Testis (tissue), 3 donors: ENCODE measurements around the gene KCNN2. TPM values are rescaled to one million over a fixed set of nuclear protein-coding genes. Genes with fewer than 3 reads are reported as not detected.

Experiments used
- DNase-seq: peaks from one replicate; pipeline ENCODE4 v3.0.0-alpha.2; 2019
- H3K27ac ChIP-seq, 2 donors: fragments of 200-600 bp; sonication (generic); one replicate each; pipeline ENCODE4 v1.5.1; 2019
- H3K27me3 ChIP-seq: fragments of 200-600 bp; sonication (generic); one replicate; pipeline ENCODE4 v1.5.1; 2019
- H3K36me3 ChIP-seq: fragments of 200-600 bp; sonication (generic); one replicate; pipeline ENCODE4 v1.5.1; 2017; ENCODE audit warnings: low read depth; ENCODE audit errors: missing control alignments
- H3K4me1 ChIP-seq: fragments of 200-600 bp; sonication (generic); one replicate; pipeline ENCODE4 v1.5.1; 2019
- H3K4me3 ChIP-seq, 2 donors: fragments of 200-600 bp; sonication (generic); one replicate each; pipeline ENCODE4 v1.5.1; 2017 to 2019
- H3K9me3 ChIP-seq: fragments of 200-600 bp; sonication (generic); one replicate; pipeline ENCODE4 v1.5.1; 2017
- CTCF ChIP-seq, 3 experiments: fragments of 450-650 bp in 2 of 3; fragments of 200-600 bp in 1 of 3; sonication (generic) in 1 of 3; IDR thresholded peaks; one replicate each; pipeline ENCODE4 v1.5.1; 2016 to 2019; ENCODE audit warnings: antibody characterized with exemption in 3 of 3, mild to moderate bottlenecking in 2 of 3, moderate library complexity in 1 of 3
- POLR2A ChIP-seq: fragments of 450-650 bp; IDR thresholded peaks from one replicate; pipeline ENCODE4 v1.6.1; 2017; ENCODE audit warnings: antibody characterized with exemption, mild to moderate bottlenecking, moderate library complexity
- whole genome bisulfite sequencing, 2 donors: methylation state at CpG; one replicate each; pipeline ENCODE4 v1.1.5; 2018; 5-methylcytosine and 5-hydroxymethylcytosine counted together
- intact Hi-C: fragments of 100-400 bp; cut with DNase I; formaldehyde crosslinking; loops from one replicate; pipeline ENCODE4 v1.15.1; 2023; ENCODE audit warnings: low total_unique reads
- polyA plus RNA-seq: library from polyadenylated mRNA; stranded (reverse); fragments of 350-450 nt; fragmentation: Illumina TruSeq; extraction: RNeasy Lipid Tissue Mini Kit (QIAGEN cat#74804); gene quantifications from one replicate; pipeline ENCODE4 v1.2.3, GENCODE V29; 2014; ENCODE audit warnings: low read depth, low replicate concordance; ENCODE audit not compliant: insufficient read depth
- total RNA-seq, 2 donors: library from RNA; depleted of rRNA; stranded (reverse); fragments of >200 nt; gene quantifications; one replicate each; pipeline ENCODE4 v1.2.3, GENCODE V29; 2016

KCNN2 gene
- total and polyA plus RNA-seq, 3 donors from 2014 or later: 2.7 to 9.7 (median 7.3) TPM

GRCh38 chr5:114504560-114504959 lies 142.7 kb downstream of the KCNN2 start:
- intact Hi-C loops: no loop called here
- no peaks in the 10 kb centered on the region for H3K36me3 ChIP-seq
- WGBS, 2 donors: 87 to 90% methylated on average over 9 of the region's 9 CpGs
- H3K27ac ChIP-seq: no peak overlapping the region
- no peak for TF ChIP-seq CTCF (IDR thresholded peaks at IDR 0.05)
- TF ChIP-seq POLR2A: no peak
- H3K4me3 ChIP-seq: no peak overlapping the region
- no peak for DNase-seq
- H3K27me3 ChIP-seq: no peaks in the 10 kb centered on the region
- no peaks in the 10 kb centered on the region for H3K9me3 ChIP-seq
- H3K4me1 ChIP-seq: no peaks in the 10 kb centered on the region

DNA sequence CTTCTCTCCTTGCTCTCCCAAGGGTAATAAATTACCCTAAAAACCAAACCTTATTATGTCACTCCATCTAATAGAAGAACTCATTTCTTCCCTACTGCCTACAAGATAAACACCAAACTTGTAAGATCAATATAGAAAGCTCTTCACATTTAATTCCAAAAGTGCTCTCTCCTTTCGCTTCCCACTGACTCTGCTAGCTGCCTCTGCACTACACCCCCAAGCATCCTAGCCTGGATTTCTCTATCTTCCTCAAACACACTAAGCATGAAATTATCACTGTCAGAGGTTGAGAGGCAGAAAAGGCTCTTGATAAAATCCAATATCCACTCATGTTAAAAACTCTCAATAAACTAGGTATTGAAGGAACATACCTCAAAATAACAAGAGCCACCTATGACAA lies 162.4 kb downstream of the KCNN2 start:
- H3K27me3 ChIP-seq: no peaks in the 10 kb centered on the region
- 94 to 96% methylated on average over 1 of the region's 1 CpG for WGBS, 2 donors
- H3K27ac ChIP-seq: no peak overlapping the region
- no peak for TF ChIP-seq POLR2A
- no peak for TF ChIP-seq CTCF (IDR thresholded peaks at IDR 0.05)
- no peaks in the 10 kb centered on the region for H3K4me1 ChIP-seq
- no peaks in the 10 kb centered on the region for H3K36me3 ChIP-seq
- no peaks in the 10 kb centered on the region for H3K9me3 ChIP-seq
- intact Hi-C loops: no loop called here
- DNase-seq: no peak
- H3K4me3 ChIP-seq: no peak overlapping the region

- WGBS, 2 donors: 70% methylated on average over 1 of the region's 1 CpG; no CpG with 5 or more reads in 1 of the 2 donors
- intact Hi-C loops: no loop called here
Measured at GRCh38 chr5:114544561-114544960, 182.7 kb downstream of the KCNN2 start.

More at GRCh38 chr5:114544561-114544960, 182.7 kb downstream of the KCNN2 start:
- Histone ChIP-seq H3K4me3 (no peak overlapping the region), H3K9me3 (no peaks in the 10 kb centered on the region), H3K36me3 (no peaks in the 10 kb centered on the region), H3K27me3 (no peaks in the 10 kb centered on the region), H3K27ac (no peak overlapping the region), H3K4me1 (no peaks in the 10 kb centered on the region)
- no peak for TF ChIP-seq CTCF (IDR thresholded peaks at IDR 0.05)
- TF ChIP-seq POLR2A: no peak
- no peak for DNase-seq
